Neural cell (in vitro differentiated cells): Measurements from ENCODE around the gene CA6. TPM values are rescaled to one million over a fixed set of nuclear protein-coding genes. Genes with fewer than 3 reads are reported as not detected.

Experiments
- H2AFZ ChIP-seq: fragments of 200-600, 300-800 bp; sonication (generic), shearing (Covaris generic); 2 replicates; pipeline ENCODE4 v1.6.0; 2014; ENCODE audit warnings: low read depth, mild to moderate bottlenecking, antibody characterized with exemption, low read length, moderate library complexity
- H3F3A ChIP-seq: fragments of 200-600 bp; shearing (Covaris generic); 2 replicates; pipeline ENCODE4 v1.6.1; 2016; ENCODE audit warnings: mild to moderate bottlenecking, moderate library complexity, mixed read lengths, antibody characterized with exemption, low read length; ENCODE audit not compliant: insufficient read depth, poor library complexity, severe bottlenecking
- H3K27ac ChIP-seq: fragments of 200-600, 300-800 bp; sonication (generic), shearing (Covaris generic); 2 replicates; pipeline ENCODE4 v1.5.1; 2014; ENCODE audit warnings: mild to moderate bottlenecking, low read length, moderate library complexity
- H3K27me3 ChIP-seq: fragments of 300-800, 200-600 bp; sonication (generic), shearing (Covaris generic); 2 replicates; pipeline ENCODE4 v1.6.0; 2014; ENCODE audit warnings: mild to moderate bottlenecking, low read depth, low read length, moderate library complexity; ENCODE audit not compliant: insufficient read depth
- H3K36me3 ChIP-seq: fragments of 300-800, 200-600 bp; sonication (generic), shearing (Covaris generic); 2 replicates; pipeline ENCODE4 v1.5.1; 2014; ENCODE audit warnings: mild to moderate bottlenecking, antibody characterized with exemption, low read length, moderate library complexity; ENCODE audit not compliant: insufficient read depth
- H3K4me2 ChIP-seq: fragments of 300-800, 200-600 bp; sonication (generic), shearing (Covaris generic); 2 replicates; pipeline ENCODE4 v1.6.0; 2014; ENCODE audit warnings: mild to moderate bottlenecking, low read length
- H3K4me3 ChIP-seq: fragments of 300-800, 200-600 bp; sonication (generic), shearing (Covaris generic); 2 replicates; pipeline ENCODE4 v1.5.1; 2014; ENCODE audit warnings: mild to moderate bottlenecking, low read length, moderate library complexity
- H3K79me2 ChIP-seq: fragments of 200-600 bp; shearing (Covaris generic); replicated peaks from 2 replicates; pipeline ENCODE4 v1.6.0; 2014; ENCODE audit warnings: mild to moderate bottlenecking, low read length, moderate library complexity; ENCODE audit not compliant: insufficient read depth
- H3K9ac ChIP-seq: fragments of 300-800, 200-600 bp; sonication (generic), shearing (Covaris generic); 2 replicates; pipeline ENCODE4 v1.6.1; 2016; ENCODE audit warnings: mild to moderate bottlenecking, low read length, mixed read lengths
- H3K9me2 ChIP-seq: fragments of 200-600 bp; shearing (Covaris generic); 2 replicates; pipeline ENCODE4 v1.6.1; 2016; ENCODE audit warnings: mild to moderate bottlenecking, low read length, mixed read lengths; ENCODE audit not compliant: insufficient read depth
- H3K9me3 ChIP-seq: fragments of 200-600, 300-800 bp; sonication (generic), shearing (Covaris generic); 2 replicates; pipeline ENCODE4 v1.6.1; 2016; ENCODE audit warnings: mild to moderate bottlenecking, mixed run types, low read length, moderate library complexity, mixed read lengths
- H4K20me1 ChIP-seq: fragments of 200-600 bp; shearing (Covaris generic); 2 replicates; pipeline ENCODE4 v1.6.1; 2016; ENCODE audit warnings: mild to moderate bottlenecking, mixed run types; ENCODE audit not compliant: insufficient read depth
- EP300 ChIP-seq: fragments of 450-650 bp; conservative IDR thresholded peaks from 2 replicates; pipeline ENCODE4 v1.6.1; 2014; ENCODE audit warnings: antibody characterized with exemption, mild to moderate bottlenecking, moderate library complexity; ENCODE audit not compliant: poor library complexity, severe bottlenecking
- EZH2 ChIP-seq: fragments of 200-600, 300-800 bp; shearing (Covaris generic), sonication (generic); IDR thresholded peaks from 2 replicates; pipeline ENCODE4 v1.6.1; 2014; ENCODE audit warnings: antibody characterized with exemption, low read length, borderline replicate concordance, mild to moderate bottlenecking; ENCODE audit not compliant: insufficient read depth, poor library complexity, severe bottlenecking
- MXI1 ChIP-seq: fragments of 450-650 bp; conservative IDR thresholded peaks from 2 replicates; pipeline ENCODE4 v1.6.1; 2014; ENCODE audit warnings: antibody characterized with exemption, mild to moderate bottlenecking; ENCODE audit not compliant: poor library complexity, severe bottlenecking
- POLR2AphosphoS5 ChIP-seq: IDR thresholded peaks from 2 replicates; pipeline ENCODE4 v1.6.1; 2012
- RAD21 ChIP-seq: fragments of 450-650 bp; conservative IDR thresholded peaks from 2 replicates; pipeline ENCODE4 v1.6.1; 2014; ENCODE audit warnings: antibody characterized with exemption, mild to moderate bottlenecking, moderate library complexity
- REST ChIP-seq: IDR thresholded peaks from 2 replicates; pipeline ENCODE4 v1.6.1; 2012; ENCODE audit warnings: borderline replicate concordance
- SMC3 ChIP-seq: fragments of 450-650 bp; conservative IDR thresholded peaks from 2 replicates; pipeline ENCODE4 v1.6.1; 2014; ENCODE audit warnings: antibody characterized with exemption, mild to moderate bottlenecking, moderate library complexity; ENCODE audit not compliant: poor library complexity
- TAF1 ChIP-seq: IDR thresholded peaks from 2 replicates; pipeline ENCODE4 v1.6.1; 2012; ENCODE audit warnings: low read depth
- polyA plus RNA-seq: library from polyadenylated mRNA; depleted of rRNA; stranded (reverse); fragments of >200 nt; gene quantifications from 2 replicates; pipeline ENCODE4 v1.2.3, GENCODE V29; 2014
- TF ChIP-seq, protein P1 (sequence below): fragments of 450-650 bp; IDR thresholded peaks from 2 replicates; pipeline ENCODE4 v1.5.1; 2014; ENCODE audit warnings: antibody characterized with exemption, mild to moderate bottlenecking, moderate library complexity; ENCODE audit not compliant: poor library complexity, severe bottlenecking

The CA6 gene
- polyA plus RNA-seq, 1 donor from 2014 or later = not detected

DNA sequence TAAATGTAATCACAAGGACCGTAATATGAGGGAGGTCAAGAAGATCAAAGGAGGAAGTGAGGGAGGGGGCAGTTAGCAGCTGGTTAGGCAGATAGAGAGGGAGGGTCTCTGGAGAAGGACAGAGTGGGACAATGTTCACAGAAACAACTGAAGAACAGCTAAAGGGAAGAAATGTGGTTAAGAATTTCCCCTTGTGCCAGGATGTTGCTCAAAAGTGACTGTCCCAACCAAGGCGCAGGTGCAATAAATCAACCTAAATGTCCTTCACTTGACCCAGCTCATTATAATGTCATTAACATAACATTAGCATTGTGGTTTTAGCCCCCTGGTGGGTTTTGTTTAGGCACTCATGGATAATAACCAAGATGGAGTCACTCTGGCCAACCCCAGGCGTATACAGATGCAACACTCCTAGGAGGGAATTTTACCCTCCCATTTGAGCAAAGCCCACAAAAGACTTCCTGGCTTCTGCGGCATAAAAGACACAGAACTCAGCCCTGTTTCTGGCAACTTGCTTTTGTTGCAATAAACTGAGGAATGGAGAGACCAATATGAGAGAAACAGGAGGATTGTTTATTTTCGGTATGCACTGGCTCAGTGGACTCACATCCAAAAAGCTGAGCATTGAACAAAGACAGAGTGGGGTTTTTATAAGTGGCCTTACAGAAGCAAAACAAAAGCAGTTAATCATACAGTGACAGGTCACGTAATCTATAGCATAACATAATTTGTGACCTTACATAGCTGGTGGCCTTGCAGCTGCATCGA, 7.3 kb upstream of the CA6 start:
- H3K79me2 ChIP-seq = no peaks in the 10 kb centered on the region
- no peaks in the 10 kb centered on the region for H3K9me2 ChIP-seq
- no peaks in the 10 kb centered on the region for H3K9me3 ChIP-seq
- H3K4me2 ChIP-seq = no peak overlapping the region
- H3K27me3 ChIP-seq = no peaks in the 10 kb centered on the region
- no peaks in the 10 kb centered on the region for H3K36me3 ChIP-seq
- H3K9ac ChIP-seq = no peak overlapping the region
- no peak overlapping the region for H3K27ac ChIP-seq
- TF ChIP-seq, protein P1, sequence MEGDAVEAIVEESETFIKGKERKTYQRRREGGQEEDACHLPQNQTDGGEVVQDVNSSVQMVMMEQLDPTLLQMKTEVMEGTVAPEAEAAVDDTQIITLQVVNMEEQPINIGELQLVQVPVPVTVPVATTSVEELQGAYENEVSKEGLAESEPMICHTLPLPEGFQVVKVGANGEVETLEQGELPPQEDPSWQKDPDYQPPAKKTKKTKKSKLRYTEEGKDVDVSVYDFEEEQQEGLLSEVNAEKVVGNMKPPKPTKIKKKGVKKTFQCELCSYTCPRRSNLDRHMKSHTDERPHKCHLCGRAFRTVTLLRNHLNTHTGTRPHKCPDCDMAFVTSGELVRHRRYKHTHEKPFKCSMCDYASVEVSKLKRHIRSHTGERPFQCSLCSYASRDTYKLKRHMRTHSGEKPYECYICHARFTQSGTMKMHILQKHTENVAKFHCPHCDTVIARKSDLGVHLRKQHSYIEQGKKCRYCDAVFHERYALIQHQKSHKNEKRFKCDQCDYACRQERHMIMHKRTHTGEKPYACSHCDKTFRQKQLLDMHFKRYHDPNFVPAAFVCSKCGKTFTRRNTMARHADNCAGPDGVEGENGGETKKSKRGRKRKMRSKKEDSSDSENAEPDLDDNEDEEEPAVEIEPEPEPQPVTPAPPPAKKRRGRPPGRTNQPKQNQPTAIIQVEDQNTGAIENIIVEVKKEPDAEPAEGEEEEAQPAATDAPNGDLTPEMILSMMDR = no peak
- no peak for TF ChIP-seq MXI1
- no peak for TF ChIP-seq REST
- TF ChIP-seq EZH2 = no peak
- no peak for TF ChIP-seq RAD21
- no peak for TF ChIP-seq EP300
- TF ChIP-seq POLR2AphosphoS5 = no peak
- no peak for TF ChIP-seq TAF1
- no peak for TF ChIP-seq SMC3
- no peaks in the 10 kb centered on the region for H4K20me1 ChIP-seq
- no peak overlapping the region for H2AFZ ChIP-seq
- no peaks in the 10 kb centered on the region for H3F3A ChIP-seq
- no peak overlapping the region for H3K4me3 ChIP-seq

DNA sequence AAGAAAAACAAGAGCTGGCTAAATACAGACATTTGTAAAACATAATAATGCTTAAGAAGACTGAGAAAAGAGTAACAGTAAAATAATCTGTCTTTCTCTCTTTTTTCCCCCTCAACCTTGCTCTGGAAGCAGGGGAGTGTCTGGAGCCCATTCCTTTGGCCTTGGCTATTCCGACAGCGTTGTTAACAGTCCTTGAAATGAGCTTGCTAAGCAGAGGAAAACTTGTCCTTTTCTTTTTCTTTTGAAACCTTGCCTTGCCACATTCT, 6.7 kb upstream of the CA6 start:
- Histone ChIP-seq H3K36me3 (no peaks in the 10 kb centered on the region), H3F3A (no peaks in the 10 kb centered on the region), H3K9ac (no peak overlapping the region), H3K79me2 (no peaks in the 10 kb centered on the region), H3K27me3 (no peaks in the 10 kb centered on the region), H3K27ac (no peak overlapping the region), H3K9me2 (no peaks in the 10 kb centered on the region), H3K4me3 (no peak overlapping the region), H3K9me3 (no peaks in the 10 kb centered on the region), H4K20me1 (no peaks in the 10 kb centered on the region), H2AFZ (no peak overlapping the region), H3K4me2 (no peak overlapping the region)
- no peak for TF ChIP-seq REST
- no peak for TF ChIP-seq TAF1
- TF ChIP-seq SMC3 = no peak
- TF ChIP-seq RAD21 = no peak
- no peak for TF ChIP-seq EZH2
- TF ChIP-seq EP300 = no peak
- TF ChIP-seq, protein P1 = no peak
- TF ChIP-seq POLR2AphosphoS5 = no peak
- TF ChIP-seq MXI1 = no peak
